Muscle of leg (tissue), 11 donors: ENCODE measurements around the gene HGS. TPM values are rescaled to one million over a fixed set of nuclear protein-coding genes. Genes with fewer than 3 reads are reported as not detected.
A peak's percentile ranks its signal among the peaks of the same experiment; 100 is the strongest.

Experiments used
- DNase-seq: peaks from one replicate; pipeline ENCODE4 v3.0.0; 2013
- H3K27ac ChIP-seq: one replicate; pipeline ENCODE4 v1.5.1; 2013; ENCODE audit warnings: mild to moderate bottlenecking, low read length, control low read depth
- H3K27me3 ChIP-seq: one replicate; pipeline ENCODE4 v1.6.1; 2013; ENCODE audit warnings: low read length; ENCODE audit not compliant: control insufficient read depth, insufficient read depth
- H3K36me3 ChIP-seq: one replicate; pipeline ENCODE4 v1.6.1; 2013; ENCODE audit warnings: low read length; ENCODE audit not compliant: control insufficient read depth, insufficient read depth
- H3K4me1 ChIP-seq: one replicate; pipeline ENCODE4 v1.6.1; 2013; ENCODE audit warnings: low read length; ENCODE audit not compliant: control insufficient read depth, insufficient read depth
- H3K4me3 ChIP-seq: one replicate; pipeline ENCODE4 v1.5.1; 2013; ENCODE audit warnings: low read length, control low read depth
- H3K9me3 ChIP-seq: replicated peaks from 2 replicates; pipeline ENCODE4 v1.6.1; 2013; ENCODE audit warnings: low read depth, low read length; ENCODE audit not compliant: control insufficient read depth
- WGBS: methylation state at CpG from one replicate; pipeline ENCODE4 v1.1.5; 2013; ENCODE audit warnings: missing lambda C conversion rate; ENCODE audit not compliant: insufficient coverage; 5-methylcytosine and 5-hydroxymethylcytosine counted together
- polyA plus RNA-seq, 8 donors: library from polyadenylated mRNA; unstranded; fragments of 120-200 nt; gene quantifications; one replicate each; pipeline versions ENCODE4 v1.2.1 to v1.2.3, GENCODE V29; 2013; ENCODE audit warnings: inconsistent platforms in 1 of 8, low replicate concordance in 1 of 8; ENCODE audit not compliant: insufficient read length in 8 of 8, insufficient read depth in 1 of 8
- total RNA-seq: library from RNA; stranded (reverse); fragments of 120-200 nt; gene quantifications from one replicate; pipeline ENCODE4 v1.2.4, GENCODE V29; 2013

HGS gene
- total and polyA plus RNA-seq, 9 donors, result 32.0 to 64.8 (median 47.4) TPM

DNA sequence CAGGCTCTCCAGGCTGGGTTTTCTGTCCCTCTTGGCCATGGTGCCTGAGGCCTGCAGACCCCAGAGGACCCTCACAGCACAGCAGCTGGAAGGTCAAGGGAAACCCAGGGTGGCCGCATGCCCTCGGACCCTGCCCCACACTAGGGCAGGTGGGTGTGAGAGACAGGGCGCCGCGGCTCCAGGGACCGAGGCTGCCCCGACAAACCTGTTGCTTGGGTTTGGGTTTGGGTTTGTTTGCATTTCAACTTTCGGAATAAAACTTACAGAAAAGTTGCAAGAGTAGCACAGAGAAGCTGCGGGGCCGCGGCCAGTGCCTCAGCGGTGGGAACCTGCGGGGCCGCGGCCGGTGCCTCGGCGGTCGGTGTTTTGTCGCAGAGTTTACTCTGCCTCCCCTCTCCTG, 7.8 kb downstream of the HGS start:
- DNase-seq, result no peak
- H3K36me3 ChIP-seq, result peaks cover 98% of the 10 kb centered on the region
- WGBS, result 97% methylated on average over 14 of the region's 20 CpGs

GRCh38 chr17:81693509-81694210, 9.8 kb downstream of the HGS start:
- peaks cover 98% of the 10 kb centered on the region for H3K36me3 ChIP-seq
- no peak overlapping the region for H3K27ac ChIP-seq
- no peaks in the 10 kb centered on the region for H3K27me3 ChIP-seq
- H3K4me3 ChIP-seq, result no peak overlapping the region
- 91% methylated on average over 26 of the region's 35 CpGs for WGBS
- no peaks in the 10 kb centered on the region for H3K4me1 ChIP-seq
- DNase-seq, result no peak
- H3K9me3 ChIP-seq, result no peaks in the 10 kb centered on the region

More for the DNA sequence above, 7.8 kb downstream of the HGS start:
- Histone ChIP-seq H3K27me3 (no peaks in the 10 kb centered on the region), H3K4me1 (no peaks in the 10 kb centered on the region), H3K27ac (no peak overlapping the region), H3K9me3 (no peaks in the 10 kb centered on the region), H3K4me3 (no peak overlapping the region)

DNA sequence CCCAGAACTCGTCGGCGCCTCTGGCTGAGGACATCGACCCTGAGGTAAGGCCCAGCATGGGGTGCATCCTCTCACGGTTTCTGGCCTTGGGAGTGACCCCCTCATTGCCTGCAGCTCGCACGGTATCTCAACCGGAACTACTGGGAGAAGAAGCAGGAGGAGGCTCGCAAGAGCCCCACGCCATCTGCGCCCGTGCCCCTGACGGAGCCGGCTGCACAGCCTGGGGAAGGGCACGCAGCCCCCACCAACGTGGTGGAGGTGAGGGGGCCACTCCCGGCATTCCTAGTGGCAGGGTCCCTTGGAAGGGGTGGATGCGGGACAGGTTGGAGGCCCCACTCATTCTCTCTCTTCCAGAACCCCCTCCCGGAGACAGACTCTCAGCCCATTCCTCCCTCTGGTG, 11.0 kb downstream of the HGS start:
- Histone ChIP-seq H3K4me1 (no peaks in the 10 kb centered on the region), H3K4me3 (no peak overlapping the region), H3K27ac (no peak overlapping the region), H3K9me3 (no peaks in the 10 kb centered on the region), H3K36me3 (peaks cover 89% of the 10 kb centered on the region), H3K27me3 (no peaks in the 10 kb centered on the region)
- 91% methylated on average over 11 of the region's 19 CpGs for WGBS
- no peak for DNase-seq

GRCh38 chr17:81695211-81695610, 11.4 kb downstream of the HGS start:
- 73% methylated on average over 4 of the region's 6 CpGs for WGBS
- DNase-seq, result no peak
- no peaks in the 10 kb centered on the region for H3K4me1 ChIP-seq
- no peak overlapping the region for H3K4me3 ChIP-seq
- peaks cover 85% of the 10 kb centered on the region for H3K36me3 ChIP-seq
- no peaks in the 10 kb centered on the region for H3K9me3 ChIP-seq
- H3K27me3 ChIP-seq, result no peaks in the 10 kb centered on the region
- no peak overlapping the region for H3K27ac ChIP-seq

DNA sequence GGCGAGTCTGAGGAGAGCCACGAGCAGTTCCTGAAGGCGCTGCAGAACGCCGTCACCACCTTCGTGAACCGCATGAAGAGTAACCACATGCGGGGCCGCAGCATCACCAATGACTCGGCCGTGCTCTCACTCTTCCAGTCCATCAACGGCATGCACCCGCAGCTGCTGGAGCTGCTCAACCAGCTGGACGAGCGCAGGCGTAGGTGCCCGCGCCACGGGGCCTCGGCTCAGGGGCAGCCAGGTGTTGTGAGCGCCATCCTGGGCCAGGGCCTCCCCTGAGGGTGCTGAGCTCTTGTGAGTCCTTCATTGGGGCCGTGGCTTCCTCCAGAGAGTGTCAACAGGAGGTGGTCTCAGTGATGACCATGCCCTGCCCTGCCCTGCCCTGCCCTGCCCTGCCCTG, 12.0 kb downstream of the HGS start:
- no peak overlapping the region for H3K4me3 ChIP-seq
- peaks cover 86% of the 10 kb centered on the region for H3K36me3 ChIP-seq
- no peaks in the 10 kb centered on the region for H3K27me3 ChIP-seq
- H3K27ac ChIP-seq, result no peak overlapping the region
- DNase-seq, result no peak
- whole genome bisulfite sequencing, result 91% methylated on average over 22 of the region's 22 CpGs
- no peaks in the 10 kb centered on the region for H3K9me3 ChIP-seq
- no peaks in the 10 kb centered on the region for H3K4me1 ChIP-seq

GRCh38 chr17:81696218-81696941, 12.6 kb downstream of the HGS start:
- no peaks in the 10 kb centered on the region for H3K27me3 ChIP-seq
- peaks cover 86% of the 10 kb centered on the region for H3K36me3 ChIP-seq
- WGBS, result 91% methylated on average over 40 of the region's 40 CpGs
- no peak for DNase-seq
- H3K4me1 ChIP-seq, result peaks cover 6% of the 10 kb centered on the region
- no peaks in the 10 kb centered on the region for H3K9me3 ChIP-seq
- H3K27ac ChIP-seq, result no peak overlapping the region
- no peak overlapping the region for H3K4me3 ChIP-seq

GRCh38 chr17:81697261-81698044, 13.6 kb downstream of the HGS start:
- no peaks in the 10 kb centered on the region for H3K9me3 ChIP-seq
- DNase-seq, result no peak
- H3K4me3 ChIP-seq, result no peak overlapping the region
- H3K4me1 ChIP-seq, result peaks cover 16% of the 10 kb centered on the region
- peaks cover 83% of the 10 kb centered on the region for H3K36me3 ChIP-seq
- H3K27ac ChIP-seq, result no peak overlapping the region
- no peaks in the 10 kb centered on the region for H3K27me3 ChIP-seq
- 81% methylated on average over 21 of the region's 25 CpGs for whole genome bisulfite sequencing

- 80% methylated on average over 18 of the region's 25 CpGs for WGBS
- peaks cover 26% of the 10 kb centered on the region for H3K4me1 ChIP-seq
Observed at GRCh38 chr17:81700353-81701287, 16.8 kb downstream of the HGS start.

GRCh38 chr17:81701288-81702071, 17.7 kb downstream of the HGS start:
- Histone ChIP-seq H3K4me3 (peak overlapping the region; percentile 82), H3K27ac (no peak overlapping the region), H3K36me3 (peaks cover 62% of the 10 kb centered on the region), H3K27me3 (no peaks in the 10 kb centered on the region), H3K9me3 (no peaks in the 10 kb centered on the region), H3K4me1 (peaks cover 26% of the 10 kb centered on the region)
- DNase-seq, result no peak
- 70% methylated on average over 16 of the region's 23 CpGs for WGBS

More at GRCh38 chr17:81700353-81701287, 16.8 kb downstream of the HGS start:
- no peaks in the 10 kb centered on the region for H3K9me3 ChIP-seq
- H3K36me3 ChIP-seq, result peaks cover 62% of the 10 kb centered on the region
- no peak overlapping the region for H3K27ac ChIP-seq
- no peaks in the 10 kb centered on the region for H3K27me3 ChIP-seq
- no peak for DNase-seq
- H3K4me3 ChIP-seq, result no peak overlapping the region
